Pons (tissue), 1 donor: Measurements from ENCODE around the gene WIPF3.
"Not testable (repeated sequence)": the region's sequence is repeated elsewhere in the genome, so short reads cannot be mapped to it uniquely, and the experiment has no call there.

Source experiments
- DNase-seq: peaks from one replicate; pipeline ENCODE4 v3.0.0-alpha.2; 2016; ENCODE audit warnings: low spot score

Gene WIPF3

GRCh38 chr7:29881724-29882123 lies 75.4 kb downstream of the WIPF3 start:
- no peak for DNase-seq

GRCh38 chr7:29882481-29882880 lies 76.2 kb downstream of the WIPF3 start:
- DNase-seq, result no peak

- DNase-seq, result no peak
Measured at GRCh38 chr7:29883462-29884398, 77.4 kb downstream of the WIPF3 start.

GRCh38 chr7:29884399-29885272 lies 78.3 kb downstream of the WIPF3 start:
- DNase-seq, result no peak

- DNase-seq, result no peak
Measured at GRCh38 chr7:29885626-29886025, 79.3 kb downstream of the WIPF3 start.

GRCh38 chr7:29886827-29887226 lies 80.5 kb downstream of the WIPF3 start:
- no peak for DNase-seq

- DNase-seq, result no peak
Measured at GRCh38 chr7:29888006-29888405, 81.7 kb downstream of the WIPF3 start.

GRCh38 chr7:29889288-29889687 lies 83.0 kb downstream of the WIPF3 start:
- DNase-seq, result no peak

GRCh38 chr7:29890251-29890650 lies 83.9 kb downstream of the WIPF3 start:
- no peak for DNase-seq

GRCh38 chr7:29890786-29891185 lies 84.5 kb downstream of the WIPF3 start:
- DNase-seq, result not testable (repeated sequence)

GRCh38 chr7:29891766-29892165 lies 85.5 kb downstream of the WIPF3 start:
- DNase-seq, result no peak

- no peak for DNase-seq
Measured at GRCh38 chr7:29892231-29892630, 85.9 kb downstream of the WIPF3 start.

GRCh38 chr7:29893351-29893965 lies 87.2 kb downstream of the WIPF3 start:
- no peak for DNase-seq

- DNase-seq, result no peak
Measured at GRCh38 chr7:29894256-29894655, 87.9 kb downstream of the WIPF3 start.

- DNase-seq, result no peak
Measured at GRCh38 chr7:29895559-29895958, 89.3 kb downstream of the WIPF3 start.

GRCh38 chr7:29896685-29897411 lies 90.5 kb downstream of the WIPF3 start:
- DNase-seq, result no peak

- no peak for DNase-seq
Measured at GRCh38 chr7:29898301-29898700, 92.0 kb downstream of the WIPF3 start.

GRCh38 chr7:29900745-29901144 lies 94.4 kb downstream of the WIPF3 start:
- no peak for DNase-seq

- DNase-seq, result no peak
Measured at GRCh38 chr7:29906200-29907022, 100.1 kb downstream of the WIPF3 start.

GRCh38 chr7:29914180-29914579 lies 107.9 kb downstream of the WIPF3 start:
- no peak for DNase-seq
